Aorta (tissue), 5 donors: ENCODE measurements around the gene PEAK1. TPM values are rescaled to one million over a fixed set of nuclear protein-coding genes. Genes with fewer than 3 reads are reported as not detected.

Source experiments
- ATAC-seq: fragments of 200-7000 bp; cut with Tn5 transposase; one replicate; pipeline ENCODE4 v1.9.1; 2022; ENCODE audit warnings: moderate library complexity; ENCODE audit not compliant: low FRiP score
- DNase-seq, 2 donors: peaks; one replicate each; pipeline ENCODE4 v3.0.0-alpha.2; 2020
- H3K27ac ChIP-seq, 2 donors: one replicate each; pipeline ENCODE4 v1.5.1; 2013; ENCODE audit warnings: low read length in 2 of 2, mild to moderate bottlenecking in 2 of 2, moderate library complexity in 2 of 2, control low read depth in 1 of 2, inconsistent platforms in 1 of 2, low read depth in 1 of 2
- H3K27me3 ChIP-seq, 2 donors: one replicate each; pipeline ENCODE4 v1.6.1; 2013; ENCODE audit warnings: control low read depth in 1 of 2, low read length in 1 of 2, mild to moderate bottlenecking in 1 of 2, moderate library complexity in 1 of 2; ENCODE audit not compliant: insufficient read depth in 2 of 2, control insufficient read depth in 1 of 2
- H3K36me3 ChIP-seq, 2 donors: one replicate each; pipeline ENCODE4 v1.6.1; 2013; ENCODE audit warnings: control low read depth in 1 of 2, low read length in 1 of 2, mild to moderate bottlenecking in 1 of 2; ENCODE audit not compliant: insufficient read depth in 2 of 2, control insufficient read depth in 1 of 2
- H3K4me1 ChIP-seq, 2 donors: one replicate each; pipeline ENCODE4 v1.6.1; 2013; ENCODE audit warnings: low read length in 2 of 2, control low read depth in 1 of 2, mild to moderate bottlenecking in 1 of 2, moderate library complexity in 1 of 2; ENCODE audit not compliant: insufficient read depth in 2 of 2, control insufficient read depth in 1 of 2
- H3K4me3 ChIP-seq, 2 donors: one replicate each; pipeline ENCODE4 v1.5.1; 2013; ENCODE audit warnings: low read length in 2 of 2, control low read depth in 1 of 2, mild to moderate bottlenecking in 1 of 2
- H3K9me3 ChIP-seq: one replicate; pipeline ENCODE4 v1.6.1; 2013; ENCODE audit warnings: mild to moderate bottlenecking, low read length; ENCODE audit not compliant: control insufficient read depth
- WGBS, 2 donors: extraction: QIAGEN DNeasy Blood & Tissue Kit; methylation state at CpG; one replicate each; pipeline ENCODE4 v1.1.7; 2013; 5-methylcytosine and 5-hydroxymethylcytosine counted together
- intact Hi-C, 2 donors: fragments of 100-400 bp; cut with DNase I; formaldehyde crosslinking; loops; one replicate each; pipeline versions ENCODE4 v1.14.2 to v1.15.0; 2022
- polyA plus RNA-seq, 2 donors: library from polyadenylated mRNA; stranded (reverse); fragments of 200-250 nt; gene quantifications; one replicate each; pipeline ENCODE4 v1.2.3, GENCODE V29; 2013
- total RNA-seq, 2 donors: library from RNA; stranded (reverse); fragmentation: NEBNext Ultra II Directional; extraction: Animal tissue kit (Norgen Biotek cat#: 25700); gene quantifications; one replicate each; pipeline ENCODE4 v1.2.1, GENCODE V29; 2021
- donor health status: healthy with polysubstance abuse.
- donor health status: Bipolar disorder and iron deficiency.
- donor health status: DM: no; HTN: no; CAD: no.
- donor health status: DM: no; HTN: no; CAD: no.
- donor health status: DM: yes; HTN: yes; CAD: no.

The PEAK1 gene
- total and polyA plus RNA-seq, 4 donors = 8.0 to 105 (median 53.4) TPM

GRCh38 chr15:77456746-77457145 lies 36.8 kb upstream of the PEAK1 start:
- DNase-seq (no peak), ATAC-seq (no peak)
- no peaks in the 10 kb centered on the region for H3K4me1 ChIP-seq
- intact Hi-C loops = loop anchor here in 1 of 2 donors (5.0 kb wide), 1 partner anchor 41 kb away; no protein-coding TSS in a partner anchor
- no peak overlapping the region for H3K27ac ChIP-seq
- H3K9me3 ChIP-seq = no peaks in the 10 kb centered on the region
- no peak overlapping the region for H3K4me3 ChIP-seq
- 97 to 100% methylated on average over 1 of the region's 1 CpG for WGBS, 2 donors
- no peaks in the 10 kb centered on the region for H3K36me3 ChIP-seq
- H3K27me3 ChIP-seq = no peaks in the 10 kb centered on the region

GRCh38 chr15:77455696-77456321 lies 35.9 kb upstream of the PEAK1 start:
- Histone ChIP-seq H3K9me3 (no peaks in the 10 kb centered on the region), H3K4me3 (no peak overlapping the region), H3K27me3 (no peaks in the 10 kb centered on the region), H3K27ac (peak overlapping the region; percentile 36 to 65), H3K36me3 (no peaks in the 10 kb centered on the region), H3K4me1 (no peaks in the 10 kb centered on the region)
- 3 to 4% methylated on average over 3 of the region's 3 CpGs for WGBS, 2 donors
- DNase-seq (no peak), ATAC-seq (peak; percentile 64)
- intact Hi-C loops = loop anchor here in 1 of 2 donors (5.0 kb wide), 1 partner anchor 41 kb away; no protein-coding TSS in a partner anchor

GRCh38 chr15:77454951-77455350 lies 35.0 kb upstream of the PEAK1 start:
- Histone ChIP-seq H3K27me3 (no peaks in the 10 kb centered on the region), H3K4me1 (no peaks in the 10 kb centered on the region), H3K9me3 (no peaks in the 10 kb centered on the region), H3K36me3 (no peaks in the 10 kb centered on the region), H3K27ac (peak overlapping the region in 1 of 2 donors; percentile 36), H3K4me3 (no peak overlapping the region)
- intact Hi-C loops = loop anchor here in 1 of 2 donors (5.0 kb wide), 1 partner anchor 42 kb away; no protein-coding TSS in a partner anchor
- peak; percentile 41 for ATAC-seq
- no peak for DNase-seq

GRCh38 chr15:77454265-77454664 lies 34.4 kb upstream of the PEAK1 start:
- Histone ChIP-seq H3K27ac (peak overlapping the region in 1 of 2 donors; percentile 82), H3K9me3 (no peaks in the 10 kb centered on the region), H3K4me3 (no peak overlapping the region), H3K36me3 (no peaks in the 10 kb centered on the region), H3K27me3 (no peaks in the 10 kb centered on the region), H3K4me1 (no peaks in the 10 kb centered on the region)
- ATAC-seq = no peak
- intact Hi-C loops = no loop called here
- WGBS, 2 donors = 26 to 50% methylated on average over 1 of the region's 1 CpG
- no peak for DNase-seq

- Histone ChIP-seq H3K9me3 (no peaks in the 10 kb centered on the region), H3K4me3 (no peak overlapping the region), H3K27me3 (no peaks in the 10 kb centered on the region), H3K27ac (no peak overlapping the region), H3K4me1 (no peaks in the 10 kb centered on the region), H3K36me3 (no peaks in the 10 kb centered on the region)
- DNase-seq = no peak
- ATAC-seq = no peak
- WGBS, 2 donors = 51 to 65% methylated on average over 4 of the region's 4 CpGs
- intact Hi-C loops = no loop called here
Measured at GRCh38 chr15:77446840-77447390, 27.0 kb upstream of the PEAK1 start.

GRCh38 chr15:77440378-77440999 lies 20.6 kb upstream of the PEAK1 start:
- Histone ChIP-seq H3K27ac (no peak overlapping the region), H3K4me1 (peaks cover 0 to 2% of the 10 kb centered on the region in 2 donors), H3K9me3 (no peaks in the 10 kb centered on the region), H3K36me3 (no peaks in the 10 kb centered on the region), H3K4me3 (no peak overlapping the region), H3K27me3 (no peaks in the 10 kb centered on the region)
- DNase-seq (no peak), ATAC-seq (no peak)
- intact Hi-C loops = no loop called here
- WGBS, 2 donors = 88 to 89% methylated on average over 3 of the region's 3 CpGs

GRCh38 chr15:77437264-77437663 lies 17.4 kb upstream of the PEAK1 start:
- intact Hi-C loops = no loop called here
- peaks cover 0 to 2% of the 10 kb centered on the region in 2 donors for H3K4me1 ChIP-seq
- DNase-seq (no peak), ATAC-seq (no peak)
- H3K27ac ChIP-seq = no peak overlapping the region
- no peaks in the 10 kb centered on the region for H3K9me3 ChIP-seq
- WGBS, 2 donors = 93 to 95% methylated on average over 4 of the region's 4 CpGs
- H3K4me3 ChIP-seq = no peak overlapping the region
- no peaks in the 10 kb centered on the region for H3K36me3 ChIP-seq
- H3K27me3 ChIP-seq = no peaks in the 10 kb centered on the region

- H3K9me3 ChIP-seq = no peaks in the 10 kb centered on the region
- H3K27ac ChIP-seq = no peak overlapping the region
- intact Hi-C loops = no loop called here
- no peaks in the 10 kb centered on the region for H3K27me3 ChIP-seq
- no peak overlapping the region for H3K4me3 ChIP-seq
- H3K4me1 ChIP-seq = peaks cover 0 to 2% of the 10 kb centered on the region in 2 donors
- DNase-seq (no peak), ATAC-seq (no peak)
- 90 to 91% methylated on average over 2 of the region's 2 CpGs for WGBS, 2 donors
- H3K36me3 ChIP-seq = no peaks in the 10 kb centered on the region
Measured at GRCh38 chr15:77436822-77437221, 16.9 kb upstream of the PEAK1 start.

GRCh38 chr15:77430652-77431051 lies 10.7 kb upstream of the PEAK1 start:
- no peak overlapping the region for H3K27ac ChIP-seq
- DNase-seq = no peak
- intact Hi-C loops = no loop called here
- peaks cover 0 to 1% of the 10 kb centered on the region in 2 donors for H3K4me1 ChIP-seq
- no peaks in the 10 kb centered on the region for H3K36me3 ChIP-seq
- H3K9me3 ChIP-seq = no peaks in the 10 kb centered on the region
- no peaks in the 10 kb centered on the region for H3K27me3 ChIP-seq
- ATAC-seq = no peak
- no peak overlapping the region for H3K4me3 ChIP-seq
- 72 to 76% methylated on average over 2 of the region's 2 CpGs for WGBS, 2 donors
